K562 (cell line): ENCODE data around the gene CTPS1. TPM values are rescaled to one million over a fixed set of nuclear protein-coding genes. Genes with fewer than 3 reads are reported as not detected.

Experiments
- ELF4 ChIP-seq: fragments of 450-650 bp; formaldehyde crosslinking; IDR thresholded peaks from 2 replicates; pipeline ENCODE4 v1.4.0; 2022; ENCODE audit warnings: missing genetic modification characterization
- ELK1 ChIP-seq: sonication (generic); formaldehyde crosslinking; IDR thresholded peaks from 2 replicates; pipeline ENCODE4 v1.8.1; 2022; ENCODE audit warnings: missing genetic modification reagents
- GMEB1 ChIP-seq: fragments of 250-450 bp; sonication (Bioruptor Pico); IDR thresholded peaks from 2 replicates; pipeline ENCODE4 v1.4.0; 2020; ENCODE audit warnings: mild to moderate bottlenecking
- HNRNPL ChIP-seq: fragments of 200-400 bp; formaldehyde crosslinking; IDR thresholded peaks from 2 replicates; pipeline ENCODE4 v1.6.1; 2017; ENCODE audit warnings: low read depth, mild to moderate bottlenecking, low read length
- IRF1 ChIP-seq: sonication (generic); formaldehyde crosslinking; IDR thresholded peaks from 2 replicates; pipeline ENCODE4 v1.8.0; 2022; ENCODE audit warnings: missing genetic modification reagents, mild to moderate bottlenecking, borderline replicate concordance
- JUN ChIP-seq, 2 experiments: sonication (generic) in 1 of 2; formaldehyde crosslinking in 1 of 2; IDR thresholded peaks; 2 replicates each; pipeline versions ENCODE4 v1.6.1 to v1.8.0; 2012 to 2022; ENCODE audit warnings: borderline replicate concordance in 2 of 2, mild to moderate bottlenecking in 2 of 2, improper control_type of control experiment in 1 of 2, low read depth in 1 of 2, low read length in 1 of 2, missing genetic modification reagents in 1 of 2
- MCM7 ChIP-seq, 2 experiments: fragments of 450-650 bp; IDR thresholded peaks; 2 replicates each; pipeline ENCODE4 v1.6.1; 2016 to 2018
- MYBL2 ChIP-seq, 2 experiments: fragments of 450-650 bp in 1 of 2; sonication (generic) in 1 of 2; formaldehyde crosslinking in 1 of 2; IDR thresholded peaks; 2 replicates each; pipeline versions ENCODE4 v1.6.1 to v1.8.1; 2017 to 2022; ENCODE audit warnings: borderline replicate concordance in 1 of 2, inconsistent platforms in 1 of 2, low read depth in 1 of 2, mild to moderate bottlenecking in 1 of 2, missing genetic modification reagents in 1 of 2, moderate library complexity in 1 of 2
- NCOA1 ChIP-seq: fragments of 450-650 bp; IDR thresholded peaks from 2 replicates; pipeline ENCODE4 v1.6.1; 2016; ENCODE audit warnings: low read depth
- PBX2 ChIP-seq, 2 experiments: IDR thresholded peaks in 1 of 2; conservative IDR thresholded peaks in 1 of 2; 2 replicates each; pipeline ENCODE4 v1.6.1; 2016; ENCODE audit warnings: low read depth in 2 of 2, mild to moderate bottlenecking in 1 of 2, missing compliant biosample characterization in 1 of 2, missing genetic modification characterization in 1 of 2, moderate library complexity in 1 of 2
- RB1 ChIP-seq: fragments of 450-650 bp; IDR thresholded peaks from 2 replicates; pipeline ENCODE4 v1.6.1; 2017; ENCODE audit warnings: low read depth, mild to moderate bottlenecking
- RBM15 ChIP-seq: fragments of 200-400 bp; formaldehyde crosslinking; IDR thresholded peaks from 2 replicates; pipeline ENCODE4 v1.6.1; 2018; ENCODE audit warnings: mild to moderate bottlenecking, low read length, moderate library complexity; ENCODE audit not compliant: insufficient read depth
- RBM22 ChIP-seq: fragments of 200-400 bp; formaldehyde crosslinking; IDR thresholded peaks from 2 replicates; pipeline ENCODE4 v1.6.1; 2018; ENCODE audit warnings: low read length, low read depth; ENCODE audit not compliant: poor library complexity, severe bottlenecking
- SREBF1 ChIP-seq: fragments of 150-350 bp; IDR thresholded peaks from 2 replicates; pipeline ENCODE4 v1.6.1; 2014; ENCODE audit warnings: antibody characterized with exemption, low read depth, low read length, borderline replicate concordance
- SRSF1 ChIP-seq: fragments of 200-400 bp; formaldehyde crosslinking; IDR thresholded peaks from 2 replicates; pipeline ENCODE4 v1.6.1; 2017; ENCODE audit warnings: mild to moderate bottlenecking, low read depth, low read length, moderate library complexity
- STAG1 ChIP-seq: sonication (generic); formaldehyde crosslinking; IDR thresholded peaks from 2 replicates; pipeline ENCODE4 v1.5.0; 2020; ENCODE audit warnings: missing genetic modification reagents, borderline replicate concordance
- SUPT5H ChIP-seq: fragments of 450-650 bp; IDR thresholded peaks from 2 replicates; pipeline ENCODE4 v1.6.1; 2016
- ZBED1 ChIP-seq: IDR thresholded peaks from 2 replicates; pipeline ENCODE4 v1.6.1; 2014
- ZNF124 ChIP-seq: sonication (generic); formaldehyde crosslinking; IDR thresholded peaks from 2 replicates; pipeline ENCODE4 v1.8.1; 2022; ENCODE audit warnings: missing genetic modification reagents
- ZNF316 ChIP-seq: fragments of 450-650 bp; IDR thresholded peaks from 2 replicates; pipeline ENCODE4 v1.6.1; 2016
- ZNF780A ChIP-seq: fragments of 250-450 bp; sonication (Bioruptor Pico); IDR thresholded peaks from 2 replicates; pipeline ENCODE4 v1.5.0; 2021; ENCODE audit warnings: mild to moderate bottlenecking
- ZSCAN29 ChIP-seq: fragments of 450-650 bp; IDR thresholded peaks from 2 replicates; pipeline ENCODE4 v1.6.1; 2017
- polyA plus RNA-seq, 8 experiments: library from polyadenylated mRNA; depleted of rRNA in 4 of 8; stranded (reverse) in 5 of 8; unstranded in 3 of 8; fragments of >200 nt; fragmentation: Nextera tagmentation in 2 of 8; fragmentation: Illumina TruSeq in 1 of 8; extraction: Ambion mirVana in 2 of 8; extraction: Trizol in 1 of 8; gene quantifications; 2 replicates each; pipeline versions ENCODE4 v1.2.1 to v1.2.3, GENCODE V29; 2011 to 2014; ENCODE audit warnings: inconsistent platforms in 1 of 8, missing spikeins in 1 of 8
- total RNA-seq, 7 experiments: library from RNA; depleted of rRNA in 6 of 7; stranded (reverse); fragments of >200 nt in 6 of 7; fragmentation: Illumina TruSeq in 2 of 7; extraction: Trizol in 2 of 7; gene quantifications; 2 replicates each; pipeline versions ENCODE4 v1.2.1 to v1.2.3, GENCODE V29; 2011 to 2021; ENCODE audit warnings: low replicate concordance in 1 of 7

CTPS1 gene
- total and polyA plus RNA-seq, 9 of the 15 experiments (the other 6 are each of a cell fraction or from before 2014, with no cell fraction given): 44.4 to 164 (median 87.7) TPM

- no peak for TF ChIP-seq SRSF1
- TF ChIP-seq IRF1 (CRISPR knock-in tag): no peak
- TF ChIP-seq ZNF124: no peak
- 0 out of 2 replicates have a peak, but pooled peaks have one; percentile 31 for TF ChIP-seq ZBED1
- peak; percentile 67; the same call in 1 of the 2 replicates for TF ChIP-seq JUN (IDR thresholded peaks at IDR 0.05; ENCODE audit: borderline replicate concordance, low read depth, low read length)
- no peak for TF ChIP-seq JUN (CRISPR knock-in tag; IDR thresholded peaks at IDR 0.05; ENCODE audit: borderline replicate concordance)
- no peak; the same call in 1 of the 2 replicates for TF ChIP-seq RB1
- TF ChIP-seq STAG1 (CRISPR knock-in tag): no peak
- TF ChIP-seq RBM22: no peak
- no peak for TF ChIP-seq RBM15
- TF ChIP-seq ELK1 (CRISPR knock-in tag): no peak
- TF ChIP-seq PBX2 (CRISPR knock-in tag; IDR thresholded peaks at IDR 0.05; ENCODE audit: low read depth): no peak
- 0 out of 2 replicates have a peak, but pooled peaks have one; percentile 14 for TF ChIP-seq PBX2 (tag; conservative IDR thresholded peaks at IDR 0.05; ENCODE audit: low read depth)
- peak; percentile 69; the same call in 1 of the 2 replicates for TF ChIP-seq NCOA1
- TF ChIP-seq ZSCAN29: no peak
- no peak for TF ChIP-seq MYBL2 (IDR thresholded peaks at IDR 0.05; ENCODE audit: low read depth)
- TF ChIP-seq MYBL2 (CRISPR knock-in tag; IDR thresholded peaks at IDR 0.05; ENCODE audit: borderline replicate concordance): no peak
- no peak for TF ChIP-seq ZNF316
- TF ChIP-seq ELF4 (CRISPR knock-in tag): peak; percentile 86
- peak; percentile 58; the same call in 1 of the 2 replicates for TF ChIP-seq GMEB1 (CRISPR knock-in tag)
- TF ChIP-seq SUPT5H: no peak
- TF ChIP-seq MCM7 (IDR thresholded peaks at IDR 0.05): no peak
- no peak for TF ChIP-seq SREBF1
- TF ChIP-seq HNRNPL: no peak
- TF ChIP-seq ZNF780A (CRISPR knock-in tag): no peak
These were observed 4.6 kb upstream of the CTPS1 start (continued) for GRCh38 chr1:40974945-40975344.
